ENCODE results near the gene SORCS1.

The SORCS1 gene

GRCh38 chr10:106765241-106765754, 399.2 kb downstream of the SORCS1 start:
- in situ Hi-C loops (cut with MboI; ENCODE audit: low sequenced_read_pairs) = no loop called here

GRCh38 chr10:106764360-106764759, 400.1 kb downstream of the SORCS1 start:
- in situ Hi-C loops (cut with MboI; ENCODE audit: low sequenced_read_pairs) = no loop called here

GRCh38 chr10:106761906-106762305, 402.6 kb downstream of the SORCS1 start:
- in situ Hi-C loops (cut with MboI; ENCODE audit: low sequenced_read_pairs) = no loop called here

- in situ Hi-C loops (cut with MboI; ENCODE audit: low sequenced_read_pairs) = no loop called here
These were observed 407.0 kb downstream of the SORCS1 start for GRCh38 chr10:106757521-106757920.

- in situ Hi-C loops (cut with MboI; ENCODE audit: low sequenced_read_pairs) = no loop called here
These were observed 413.4 kb downstream of the SORCS1 start for GRCh38 chr10:106751091-106751490.

- in situ Hi-C loops (cut with MboI; ENCODE audit: low sequenced_read_pairs) = no loop called here
These were observed 417.6 kb downstream of the SORCS1 start for GRCh38 chr10:106746868-106747267.

GRCh38 chr10:106741006-106741530, 423.4 kb downstream of the SORCS1 start:
- in situ Hi-C loops (cut with MboI; ENCODE audit: low sequenced_read_pairs) = no loop called here

- in situ Hi-C loops (cut with MboI; ENCODE audit: low sequenced_read_pairs) = no loop called here
These were observed 424.4 kb downstream of the SORCS1 start for GRCh38 chr10:106740071-106740470.

- in situ Hi-C loops (cut with MboI; ENCODE audit: low sequenced_read_pairs) = no loop called here
These were observed 430.3 kb downstream of the SORCS1 start for GRCh38 chr10:106734220-106734619.

GRCh38 chr10:106728232-106728631, 436.3 kb downstream of the SORCS1 start:
- in situ Hi-C loops (cut with MboI; ENCODE audit: low sequenced_read_pairs) = no loop called here

GRCh38 chr10:106727170-106727569, 437.3 kb downstream of the SORCS1 start:
- in situ Hi-C loops (cut with MboI; ENCODE audit: low sequenced_read_pairs) = no loop called here

- in situ Hi-C loops (cut with MboI; ENCODE audit: low sequenced_read_pairs) = no loop called here
These were observed 442.0 kb downstream of the SORCS1 start for GRCh38 chr10:106722524-106722923.

- in situ Hi-C loops (cut with MboI; ENCODE audit: low sequenced_read_pairs) = no loop called here
These were observed 443.8 kb downstream of the SORCS1 start for GRCh38 chr10:106720683-106721082.

- in situ Hi-C loops (cut with MboI; ENCODE audit: low sequenced_read_pairs) = no loop called here
These were observed 448.1 kb downstream of the SORCS1 start for GRCh38 chr10:106716381-106716780.

GRCh38 chr10:106714734-106715555, 449.6 kb downstream of the SORCS1 start:
- in situ Hi-C loops (cut with MboI; ENCODE audit: low sequenced_read_pairs) = no loop called here

GRCh38 chr10:106713846-106714245, 450.7 kb downstream of the SORCS1 start:
- in situ Hi-C loops (cut with MboI; ENCODE audit: low sequenced_read_pairs) = no loop called here

GRCh38 chr10:106712988-106713387, 451.5 kb downstream of the SORCS1 start:
- in situ Hi-C loops (cut with MboI; ENCODE audit: low sequenced_read_pairs) = no loop called here

GRCh38 chr10:106711313-106711906, 453.1 kb downstream of the SORCS1 start:
- in situ Hi-C loops (cut with MboI; ENCODE audit: low sequenced_read_pairs) = no loop called here

- in situ Hi-C loops (cut with MboI; ENCODE audit: low sequenced_read_pairs) = no loop called here
These were observed 456.0 kb downstream of the SORCS1 start for GRCh38 chr10:106708506-106708905.

- in situ Hi-C loops (cut with MboI; ENCODE audit: low sequenced_read_pairs) = no loop called here
These were observed 456.8 kb downstream of the SORCS1 start for GRCh38 chr10:106707657-106708056.

- in situ Hi-C loops (cut with MboI; ENCODE audit: low sequenced_read_pairs) = no loop called here
These were observed 458.4 kb downstream of the SORCS1 start for GRCh38 chr10:106706127-106706526.

- in situ Hi-C loops (cut with MboI; ENCODE audit: low sequenced_read_pairs) = no loop called here
These were observed 458.8 kb downstream of the SORCS1 start for GRCh38 chr10:106705681-106706100.
